ENCODE data around the gene MYRFL. TPM values are rescaled to one million over a fixed set of nuclear protein-coding genes. Genes with fewer than 3 reads are reported as not detected.

The MYRFL gene
- total RNA-seq, 1 donor from 2014 or later: 0.20 TPM

- H2AFZ ChIP-seq (ENCODE audit: low read depth, low read length): no peak overlapping the region
- H3K4me3 ChIP-seq (ENCODE audit: insufficient read depth, low read depth, low read length): no peak overlapping the region
- H3K27ac Mint-ChIP-seq (ENCODE audit: unreplicated experiment): no peak overlapping the region
- H3K27ac ChIP-seq (ENCODE audit: low read depth, low read length): no peak overlapping the region
- H3K4me2 ChIP-seq (ENCODE audit: low read length): no peak overlapping the region
- H3K27me3 ChIP-seq (ENCODE audit: insufficient read depth, low read length): no peaks in the 10 kb centered on the region
- no peak overlapping the region for H3K4me3 Mint-ChIP-seq (ENCODE audit: unreplicated experiment)
- no peaks in the 10 kb centered on the region for H3K9me3 ChIP-seq (ENCODE audit: insufficient read depth, low read depth, low read length)
- H3K27me3 Mint-ChIP-seq (ENCODE audit: low read depth, unreplicated experiment): peaks cover 3% of the 10 kb centered on the region
- FAIRE-seq (no peak), DNase-seq (ENCODE audit: low read depth) (no peak)
- no peaks in the 10 kb centered on the region for H3K9me3 Mint-ChIP-seq (ENCODE audit: unreplicated experiment)
- no peaks in the 10 kb centered on the region for H3K79me2 ChIP-seq (ENCODE audit: insufficient read depth, low read length)
- TF ChIP-seq EZH2 (IDR thresholded peaks at IDR 0.05; ENCODE audit: insufficient read depth, low read length): no peak
- TF ChIP-seq CTCF (IDR thresholded peaks at IDR 0.05; ENCODE audit: insufficient read depth, low read depth, low read length): no peak
- H3K36me3 Mint-ChIP-seq (ENCODE audit: low read depth, unreplicated experiment): no peaks in the 10 kb centered on the region
- H3K36me3 ChIP-seq (ENCODE audit: insufficient read depth, low read length): no peaks in the 10 kb centered on the region
- H3K4me1 ChIP-seq (ENCODE audit: insufficient read depth, low read length): no peaks in the 10 kb centered on the region
- H3K4me1 Mint-ChIP-seq (ENCODE audit: low read depth, unreplicated experiment): no peaks in the 10 kb centered on the region
- H3K9ac ChIP-seq (ENCODE audit: low read length): no peak overlapping the region
- no peaks in the 10 kb centered on the region for H4K20me1 ChIP-seq (ENCODE audit: insufficient read depth, low read length)
Measured at GRCh38 chr12:69843608-69844007, 18.6 kb downstream of the MYRFL start.

- no peak for FAIRE-seq
- no peak overlapping the region for H3K4me2 ChIP-seq (ENCODE audit: low read length)
- no peaks in the 10 kb centered on the region for H3K27me3 ChIP-seq (ENCODE audit: insufficient read depth, low read length)
- Mint-ChIP-seq H3K27ac (ENCODE audit: unreplicated experiment) (no peak overlapping the region), H3K36me3 (ENCODE audit: low read depth, unreplicated experiment) (no peaks in the 10 kb centered on the region), H3K4me3 (ENCODE audit: unreplicated experiment) (no peak overlapping the region), H3K27me3 (ENCODE audit: low read depth, unreplicated experiment) (peaks cover 3% of the 10 kb centered on the region), H3K9me3 (ENCODE audit: unreplicated experiment) (no peaks in the 10 kb centered on the region), H3K4me1 (ENCODE audit: low read depth, unreplicated experiment) (no peaks in the 10 kb centered on the region)
- H3K79me2 ChIP-seq (ENCODE audit: insufficient read depth, low read length): no peaks in the 10 kb centered on the region
- H3K4me1 ChIP-seq (ENCODE audit: insufficient read depth, low read length): no peaks in the 10 kb centered on the region
- TF ChIP-seq CTCF (IDR thresholded peaks at IDR 0.05; ENCODE audit: insufficient read depth, low read depth, low read length) (no peak), EZH2 (IDR thresholded peaks at IDR 0.05; ENCODE audit: insufficient read depth, low read length) (no peak)
- no peak overlapping the region for H3K27ac ChIP-seq (ENCODE audit: low read depth, low read length)
- DNase-seq (ENCODE audit: low read depth): no peak
- H3K36me3 ChIP-seq (ENCODE audit: insufficient read depth, low read length): no peaks in the 10 kb centered on the region
- H3K9me3 ChIP-seq (ENCODE audit: insufficient read depth, low read depth, low read length): no peaks in the 10 kb centered on the region
- H2AFZ ChIP-seq (ENCODE audit: low read depth, low read length): no peak overlapping the region
- H3K4me3 ChIP-seq (ENCODE audit: insufficient read depth, low read depth, low read length): no peak overlapping the region
- no peak overlapping the region for H3K9ac ChIP-seq (ENCODE audit: low read length)
- H4K20me1 ChIP-seq (ENCODE audit: insufficient read depth, low read length): no peaks in the 10 kb centered on the region
Measured at GRCh38 chr12:69844416-69844815, 19.4 kb downstream of the MYRFL start.

GRCh38 chr12:69844836-69845235 is 19.8 kb downstream of the MYRFL start:
- Mint-ChIP-seq H3K4me1 (ENCODE audit: low read depth, unreplicated experiment) (no peaks in the 10 kb centered on the region), H3K4me3 (ENCODE audit: unreplicated experiment) (no peak overlapping the region), H3K9me3 (ENCODE audit: unreplicated experiment) (no peaks in the 10 kb centered on the region), H3K27ac (ENCODE audit: unreplicated experiment) (no peak overlapping the region), H3K36me3 (ENCODE audit: low read depth, unreplicated experiment) (no peaks in the 10 kb centered on the region), H3K27me3 (ENCODE audit: low read depth, unreplicated experiment) (peaks cover 3% of the 10 kb centered on the region)
- TF ChIP-seq EZH2 (IDR thresholded peaks at IDR 0.05; ENCODE audit: insufficient read depth, low read length): no peak
- TF ChIP-seq CTCF (IDR thresholded peaks at IDR 0.05; ENCODE audit: insufficient read depth, low read depth, low read length): no peak
- Histone ChIP-seq H2AFZ (ENCODE audit: low read depth, low read length) (no peak overlapping the region), H3K36me3 (ENCODE audit: insufficient read depth, low read length) (no peaks in the 10 kb centered on the region), H3K9me3 (ENCODE audit: insufficient read depth, low read depth, low read length) (no peaks in the 10 kb centered on the region), H3K27me3 (ENCODE audit: insufficient read depth, low read length) (no peaks in the 10 kb centered on the region), H3K4me2 (ENCODE audit: low read length) (no peak overlapping the region), H4K20me1 (ENCODE audit: insufficient read depth, low read length) (no peaks in the 10 kb centered on the region), H3K4me3 (ENCODE audit: insufficient read depth, low read depth, low read length) (no peak overlapping the region), H3K79me2 (ENCODE audit: insufficient read depth, low read length) (no peaks in the 10 kb centered on the region), H3K9ac (ENCODE audit: low read length) (no peak overlapping the region), H3K4me1 (ENCODE audit: insufficient read depth, low read length) (no peaks in the 10 kb centered on the region), H3K27ac (ENCODE audit: low read depth, low read length) (no peak overlapping the region)
- no peak for FAIRE-seq
- no peak for DNase-seq (ENCODE audit: low read depth)

Measured in astrocyte (in vitro differentiated cells and primary cell).